Neural progenitor cell (in vitro differentiated cells): Measurements from ENCODE around the gene ELL3. TPM values are rescaled to one million over a fixed set of nuclear protein-coding genes. Genes with fewer than 3 reads are reported as not detected.
"Not testable (repeated sequence)": the region's sequence is repeated elsewhere in the genome, so short reads cannot be mapped to it uniquely, and the experiment has no call there.

Experiments used
- DNase-seq: peaks from one replicate; pipeline ENCODE4 v3.0.0-alpha.2; 2016; ENCODE audit warnings: low spot score
- H2AFZ ChIP-seq: fragments of 200-600 bp; sonication (generic); replicated peaks from 2 replicates; pipeline ENCODE4 v1.6.1; 2016; ENCODE audit warnings: antibody characterized with exemption
- H3F3A ChIP-seq: fragments of 200-600 bp; sonication (generic); 2 replicates; pipeline ENCODE4 v1.6.1; 2016; ENCODE audit warnings: antibody characterized with exemption, low read depth
- H3K27ac ChIP-seq: fragments of 200-600 bp; sonication (generic); 2 replicates; pipeline ENCODE4 v1.5.1; 2016; ENCODE audit warnings: mild to moderate bottlenecking
- H3K27me3 ChIP-seq: fragments of 200-600 bp; sonication (generic); 2 replicates; pipeline ENCODE4 v1.6.1; 2016; ENCODE audit warnings: mild to moderate bottlenecking, moderate library complexity
- H3K36me3 ChIP-seq: fragments of 200-600 bp; sonication (generic); 2 replicates; pipeline ENCODE4 v1.5.1; 2016
- H3K4me1 ChIP-seq: fragments of 200-600 bp; sonication (generic); 2 replicates; pipeline ENCODE4 v1.6.1; 2016; ENCODE audit warnings: mixed run types
- H3K4me2 ChIP-seq: fragments of 200-600 bp; sonication (generic); 2 replicates; pipeline ENCODE4 v1.6.1; 2016
- H3K4me3 ChIP-seq: fragments of 200-600 bp; sonication (generic); 2 replicates; pipeline ENCODE4 v1.5.1; 2016
- H3K79me2 ChIP-seq: fragments of 200-600 bp; sonication (generic); 2 replicates; pipeline ENCODE4 v1.6.1; 2016; ENCODE audit warnings: low read depth
- H3K9ac ChIP-seq: fragments of 200-600 bp; sonication (generic); 2 replicates; pipeline ENCODE4 v1.6.1; 2016
- H3K9me3 ChIP-seq: fragments of 200-600 bp; sonication (generic); 2 replicates; pipeline ENCODE4 v1.5.1; 2016; ENCODE audit warnings: low read depth
- H4K20me1 ChIP-seq: fragments of 200-600 bp; sonication (generic); 2 replicates; pipeline ENCODE4 v1.6.1; 2016; ENCODE audit warnings: low read depth
- H3K27ac Mint-ChIP-seq: 3 replicates; pipeline ENCODE4 v1.8.0; 2021; ENCODE audit warnings: mixed read lengths
- H3K27me3 Mint-ChIP-seq: 2 replicates; pipeline ENCODE4 v1.8.0; 2022; ENCODE audit warnings: low read depth, mild to moderate bottlenecking, inconsistent platforms, moderate library complexity, mixed read lengths; ENCODE audit not compliant: insufficient read depth
- H3K36me3 Mint-ChIP-seq: 3 replicates; pipeline ENCODE4 v1.8.0; 2021; ENCODE audit warnings: mixed read lengths
- H3K4me1 Mint-ChIP-seq: 3 replicates; pipeline ENCODE4 v1.8.0; 2021; ENCODE audit warnings: mixed read lengths
- H3K4me3 Mint-ChIP-seq: 3 replicates; pipeline ENCODE4 v1.8.0; 2021; ENCODE audit warnings: mild to moderate bottlenecking, moderate library complexity, mixed read lengths
- H3K9me3 Mint-ChIP-seq: 3 replicates; pipeline ENCODE4 v1.8.0; 2020; ENCODE audit warnings: mixed read lengths
- CTCF ChIP-seq: fragments of 200-600 bp; sonication (generic); IDR thresholded peaks from 2 replicates; pipeline ENCODE4 v1.5.1; 2017; ENCODE audit warnings: antibody characterized with exemption, mild to moderate bottlenecking
- EZH2 ChIP-seq: fragments of 200-600 bp; sonication (generic); IDR thresholded peaks from 2 replicates; pipeline ENCODE4 v1.6.1; 2017; ENCODE audit warnings: antibody characterized with exemption, mild to moderate bottlenecking, moderate library complexity
- EZH2phosphoT487 ChIP-seq: fragments of 200-600 bp; sonication (generic); IDR thresholded peaks from 2 replicates; pipeline ENCODE4 v1.6.1; 2017; ENCODE audit warnings: antibody characterized with exemption
- total RNA-seq: library from RNA; depleted of rRNA; stranded (reverse); fragments of >200 nt; gene quantifications from 2 replicates; pipeline ENCODE4 v1.2.3, GENCODE V29; 2015; ENCODE audit warnings: low replicate concordance

The ELL3 gene
- total RNA-seq, 1 donor from 2014 or later: 5.1 TPM

- H4K20me1 ChIP-seq: peaks cover 3% of the 10 kb centered on the region
- Mint-ChIP-seq H3K36me3 (peaks cover 11% of the 10 kb centered on the region), H3K9me3 (peaks cover 5% of the 10 kb centered on the region), H3K27ac (peak within 1 kb of the TSS; percentile 23), H3K4me3 (peak within 1 kb of the TSS; percentile 98), H3K4me1 (peaks cover 25% of the 10 kb centered on the region), H3K27me3 (peaks cover 2% of the 10 kb centered on the region)
- peaks cover 8% of the 10 kb centered on the region for H3K36me3 ChIP-seq
- H3K9me3 ChIP-seq: peaks cover 5% of the 10 kb centered on the region
- H3K27ac ChIP-seq: no peak within 1 kb of the TSS
- H3K27me3 ChIP-seq: no peaks in the 10 kb centered on the region
- peak within 1 kb of the TSS; percentile 61 for H3K4me3 ChIP-seq
- peaks cover 16% of the 10 kb centered on the region for H3K4me1 ChIP-seq
- peak within 1 kb of the TSS; percentile 84 for H2AFZ ChIP-seq
- peak; percentile 91 for DNase-seq
- H3K9ac ChIP-seq: peak within 1 kb of the TSS; percentile 43
- H3F3A ChIP-seq: peaks cover 30% of the 10 kb centered on the region
- TF ChIP-seq EZH2: no peak
- no peak for TF ChIP-seq CTCF
- TF ChIP-seq EZH2phosphoT487: no peak
- peak within 1 kb of the TSS; percentile 78 for H3K4me2 ChIP-seq
- H3K79me2 ChIP-seq: peaks cover 64% of the 10 kb centered on the region
Observed at GRCh38 chr15:43824302-43825246, 47.8 kb upstream of the ELL3 start, which contains the start of gene MFAP1. TSS of gene MFAP1 (minus strand) at chr15:43824690. CDS start at chr15:43824569, 121 bp downstream.

- H3K27ac ChIP-seq: no peak overlapping the region
- no peak overlapping the region for H2AFZ ChIP-seq
- Mint-ChIP-seq H3K27ac (no peak overlapping the region), H3K4me3 (peak overlapping the region; percentile 21), H3K9me3 (peaks cover 5% of the 10 kb centered on the region), H3K27me3 (peaks cover 2% of the 10 kb centered on the region), H3K4me1 (peaks cover 9% of the 10 kb centered on the region), H3K36me3 (peaks cover 10% of the 10 kb centered on the region)
- peaks cover 18% of the 10 kb centered on the region for H3F3A ChIP-seq
- H3K4me2 ChIP-seq: no peak overlapping the region
- H4K20me1 ChIP-seq: peaks cover 16% of the 10 kb centered on the region
- no peak for TF ChIP-seq EZH2
- peaks cover 73% of the 10 kb centered on the region for H3K79me2 ChIP-seq
- no peaks in the 10 kb centered on the region for H3K27me3 ChIP-seq
- peaks cover 5% of the 10 kb centered on the region for H3K9me3 ChIP-seq
- H3K9ac ChIP-seq: no peak overlapping the region
- no peak overlapping the region for H3K4me3 ChIP-seq
- peaks cover 3% of the 10 kb centered on the region for H3K4me1 ChIP-seq
- peaks cover 8% of the 10 kb centered on the region for H3K36me3 ChIP-seq
- DNase-seq: no peak
Observed at GRCh38 chr15:43821505-43821904, 44.7 kb upstream of the ELL3 start.

GRCh38 chr15:43815064-43815463 is 38.3 kb upstream of the ELL3 start:
- H2AFZ ChIP-seq, H3K27me3 Mint-ChIP-seq, H3K4me1 ChIP-seq, H3K4me3 ChIP-seq, H3K4me1 Mint-ChIP-seq, H3K4me2 ChIP-seq, H3K27ac Mint-ChIP-seq, H3K9me3 Mint-ChIP-seq, DNase-seq, H3F3A ChIP-seq, H3K36me3 ChIP-seq, H3K27ac ChIP-seq, H3K27me3 ChIP-seq, H3K9me3 ChIP-seq, H3K4me3 Mint-ChIP-seq, H3K9ac ChIP-seq: not testable (repeated sequence)
- Histone ChIP-seq H4K20me1 (peaks cover 13% of the 10 kb centered on the region), H3K79me2 (peaks cover 29% of the 10 kb centered on the region)
- H3K36me3 Mint-ChIP-seq: peaks cover 29% of the 10 kb centered on the region

GRCh38 chr15:43808960-43809678 is 32.4 kb upstream of the ELL3 start:
- H4K20me1 ChIP-seq: no peaks in the 10 kb centered on the region
- no peaks in the 10 kb centered on the region for H3K9me3 ChIP-seq
- Mint-ChIP-seq H3K27me3 (peaks cover 2% of the 10 kb centered on the region), H3K36me3 (peaks cover 32% of the 10 kb centered on the region), H3K4me1 (no peaks in the 10 kb centered on the region), H3K27ac (no peak overlapping the region), H3K4me3 (no peak overlapping the region), H3K9me3 (no peaks in the 10 kb centered on the region)
- peaks cover 19% of the 10 kb centered on the region for H3K36me3 ChIP-seq
- H3K27ac ChIP-seq: no peak overlapping the region
- H3K9ac ChIP-seq: no peak overlapping the region
- no peak for TF ChIP-seq EZH2phosphoT487
- no peak overlapping the region for H3K4me2 ChIP-seq
- no peak overlapping the region for H3K4me3 ChIP-seq
- no peak overlapping the region for H2AFZ ChIP-seq
- no peaks in the 10 kb centered on the region for H3K79me2 ChIP-seq
- DNase-seq: no peak
- H3F3A ChIP-seq: peaks cover 20% of the 10 kb centered on the region
- H3K27me3 ChIP-seq: no peaks in the 10 kb centered on the region
- H3K4me1 ChIP-seq: no peaks in the 10 kb centered on the region
